H9 (cell line): ENCODE measurements around the gene OLIG3. TPM values are rescaled to one million over a fixed set of nuclear protein-coding genes. Genes with fewer than 3 reads are reported as not detected.

ENCODE experiments used
- DNase-seq: peaks from one replicate; pipeline ENCODE4 v3.0.0-alpha.2; 2017
- H2AFZ ChIP-seq: one replicate; pipeline ENCODE4 v1.6.1; 2013; ENCODE audit warnings: mild to moderate bottlenecking, low read length, control low read depth, moderate library complexity
- H2AK5ac ChIP-seq: 2 replicates; pipeline ENCODE4 v1.6.1; 2013; ENCODE audit warnings: low read length, control low read depth, mixed read lengths; ENCODE audit not compliant: insufficient read length
- H2BK120ac ChIP-seq: one replicate; pipeline ENCODE4 v1.6.1; 2013; ENCODE audit warnings: low read depth, mild to moderate bottlenecking, low read length, control low read depth, inconsistent platforms; ENCODE audit not compliant: poor library complexity, severe bottlenecking
- H2BK12ac ChIP-seq: 2 replicates; pipeline ENCODE4 v1.6.1; 2013; ENCODE audit warnings: low read length, control low read depth, mixed read lengths, low read depth; ENCODE audit not compliant: insufficient read length
- H2BK15ac ChIP-seq: 2 replicates; pipeline ENCODE4 v1.6.1; 2013; ENCODE audit warnings: low read depth, low read length, control low read depth
- H2BK20ac ChIP-seq: one replicate; pipeline ENCODE4 v1.6.1; 2013; ENCODE audit warnings: low read depth, mild to moderate bottlenecking, low read length, control low read depth, inconsistent platforms; ENCODE audit not compliant: poor library complexity, severe bottlenecking
- H2BK5ac ChIP-seq: 2 replicates; pipeline ENCODE4 v1.6.1; 2013; ENCODE audit warnings: low read length, control low read depth, mixed read lengths; ENCODE audit not compliant: insufficient read length
- H3K14ac ChIP-seq: 2 replicates; pipeline ENCODE4 v1.6.1; 2013; ENCODE audit warnings: low read length, control low read depth; ENCODE audit not compliant: insufficient read depth
- H3K18ac ChIP-seq: 2 replicates; pipeline ENCODE4 v1.6.1; 2013; ENCODE audit warnings: low read depth, mild to moderate bottlenecking, mixed read lengths, low read length, control low read depth; ENCODE audit not compliant: insufficient read length
- H3K23ac ChIP-seq: 2 replicates; pipeline ENCODE4 v1.6.1; 2013; ENCODE audit warnings: low read length, control low read depth, mixed read lengths, low read depth; ENCODE audit not compliant: insufficient read length
- H3K23me2 ChIP-seq: 2 replicates; pipeline ENCODE4 v1.6.1; 2013; ENCODE audit warnings: low read depth, mild to moderate bottlenecking, mixed read lengths, low read length, control low read depth; ENCODE audit not compliant: insufficient read length, poor library complexity, severe bottlenecking
- H3K27ac ChIP-seq: 2 replicates; pipeline ENCODE4 v1.5.1; 2013; ENCODE audit warnings: low read length, control low read depth, mixed read lengths, low read depth; ENCODE audit not compliant: insufficient read length
- H3K27me3 ChIP-seq: 2 replicates; pipeline ENCODE4 v1.6.1; 2013; ENCODE audit warnings: low read length, control low read depth, inconsistent platforms; ENCODE audit not compliant: insufficient read depth
- H3K4ac ChIP-seq: 2 replicates; pipeline ENCODE4 v1.6.1; 2013; ENCODE audit warnings: low read depth, mild to moderate bottlenecking, control low read depth, inconsistent platforms, low read length, moderate library complexity
- H3K4me1 ChIP-seq: 2 replicates; pipeline ENCODE4 v1.6.1; 2013; ENCODE audit warnings: low read length, control low read depth, inconsistent platforms; ENCODE audit not compliant: insufficient read depth
- H3K4me2 ChIP-seq: 2 replicates; pipeline ENCODE4 v1.6.1; 2013; ENCODE audit warnings: low read length, control low read depth, mixed read lengths; ENCODE audit not compliant: insufficient read length, insufficient read depth
- H3K56ac ChIP-seq: 2 replicates; pipeline ENCODE4 v1.6.1; 2013; ENCODE audit warnings: low read depth, mild to moderate bottlenecking, mixed read lengths, low read length, control low read depth; ENCODE audit not compliant: insufficient read length
- H3K79me1 ChIP-seq: 2 replicates; pipeline ENCODE4 v1.6.1; 2013; ENCODE audit warnings: low read depth, mild to moderate bottlenecking, moderate library complexity, low read length, control low read depth, inconsistent platforms; ENCODE audit not compliant: insufficient read depth, poor library complexity, severe bottlenecking
- H3K79me2 ChIP-seq: 2 replicates; pipeline ENCODE4 v1.6.1; 2013; ENCODE audit warnings: low read length, control low read depth, inconsistent platforms; ENCODE audit not compliant: insufficient read depth
- H3K9ac ChIP-seq: 2 replicates; pipeline ENCODE4 v1.6.1; 2013; ENCODE audit warnings: low read length, control low read depth, mixed read lengths; ENCODE audit not compliant: insufficient read length; ENCODE audit errors: extremely low read depth
- H3K9me3 ChIP-seq: one replicate; pipeline ENCODE4 v1.6.1; 2013; ENCODE audit warnings: low read depth, low read length, inconsistent platforms; ENCODE audit not compliant: control insufficient read depth
- H3T11ph ChIP-seq: one replicate; pipeline ENCODE4 v1.6.1; 2013; ENCODE audit warnings: mild to moderate bottlenecking, low read length, control low read depth, inconsistent platforms
- H4K20me1 ChIP-seq: one replicate; pipeline ENCODE4 v1.6.1; 2013; ENCODE audit not compliant: control insufficient read depth, insufficient read length, insufficient read depth
- H4K5ac ChIP-seq: 2 replicates; pipeline ENCODE4 v1.6.1; 2013; ENCODE audit warnings: low read depth, mild to moderate bottlenecking, mixed read lengths, low read length, control low read depth; ENCODE audit not compliant: insufficient read length
- H4K8ac ChIP-seq: replicated peaks from 2 replicates; pipeline ENCODE4 v1.6.1; 2013; ENCODE audit warnings: low read length, control low read depth, mixed read lengths, low read depth; ENCODE audit not compliant: insufficient read length
- H4K91ac ChIP-seq: 2 replicates; pipeline ENCODE4 v1.6.1; 2013; ENCODE audit warnings: low read depth, mild to moderate bottlenecking, moderate library complexity, mixed read lengths, low read length, control low read depth; ENCODE audit not compliant: insufficient read length
- H3K27ac Mint-ChIP-seq, 3 experiments: 2 replicates in 2 of 3; 3 replicates in 1 of 3; pipeline ENCODE4 v1.8.0; 2020 to 2021; ENCODE audit warnings: mixed read lengths in 3 of 3, mild to moderate bottlenecking in 1 of 3, moderate library complexity in 1 of 3
- H3K27me3 Mint-ChIP-seq: 2 replicates; pipeline ENCODE4 v1.8.0; 2021; ENCODE audit warnings: low read depth, mild to moderate bottlenecking, moderate library complexity, mixed read lengths
- H3K36me3 Mint-ChIP-seq, 3 experiments: 2 replicates in 2 of 3; 3 replicates in 1 of 3; pipeline ENCODE4 v1.8.0; 2020 to 2021; ENCODE audit warnings: low read depth in 3 of 3, mixed read lengths in 3 of 3; ENCODE audit not compliant: insufficient read depth in 1 of 3
- H3K4me1 Mint-ChIP-seq, 2 experiments: 2 replicates each; pipeline ENCODE4 v1.8.0; 2020; ENCODE audit warnings: mixed read lengths in 2 of 2
- H3K4me3 Mint-ChIP-seq, 2 experiments: 2 replicates in 1 of 2; 3 replicates in 1 of 2; pipeline ENCODE4 v1.8.0; 2020 to 2021; ENCODE audit warnings: mild to moderate bottlenecking in 2 of 2, mixed read lengths in 2 of 2, moderate library complexity in 1 of 2
- H3K9me3 Mint-ChIP-seq, 2 experiments: 2 replicates in 1 of 2; 3 replicates in 1 of 2; pipeline ENCODE4 v1.8.0; 2020; ENCODE audit warnings: mild to moderate bottlenecking in 2 of 2, mixed read lengths in 2 of 2, moderate library complexity in 1 of 2
- CTCF ChIP-seq: fragments of 200-600 bp; sonication (generic); conservative IDR thresholded peaks from 3 replicates; pipeline ENCODE4 v1.8.0; 2021; ENCODE audit warnings: antibody characterized with exemption, mild to moderate bottlenecking
- WGBS: extraction: QIAGEN DNeasy Blood & Tissue Kit; methylation state at CpG from one replicate; pipeline ENCODE4 v1.1.7; 2013; ENCODE audit warnings: missing lambda C conversion rate, low lambda C conversion rate, mixed read lengths; ENCODE audit not compliant: insufficient read length; ENCODE audit errors: extremely low coverage; 5-methylcytosine and 5-hydroxymethylcytosine counted together
- total RNA-seq: library from RNA; stranded (reverse); gene quantifications from 2 replicates; pipeline ENCODE4 v1.2.1, GENCODE V29; 2021

OLIG3 gene
- total RNA-seq, 1 experiment from 2014 or later, result 0.22 TPM

GRCh38 chr6:137487181-137487868, 6.9 kb downstream of the OLIG3 start:
- H3K27me3 ChIP-seq, result peaks cover 56% of the 10 kb centered on the region

More at GRCh38 chr6:137487181-137487868, 6.9 kb downstream of the OLIG3 start:
- Histone ChIP-seq H4K5ac (no peak overlapping the region), H3K4ac (no peak overlapping the region), H4K91ac (no peak overlapping the region), H3K56ac (no peak overlapping the region), H3K4me2 (peak overlapping the region; percentile 77), H3K18ac (no peak overlapping the region), H2BK120ac (no peak overlapping the region), H4K8ac (no peak overlapping the region), H3K9me3 (no peaks in the 10 kb centered on the region), H3K9ac (no peak overlapping the region), H3K14ac (no peak overlapping the region), H4K20me1 (no peaks in the 10 kb centered on the region), H3K23ac (no peak overlapping the region), H3K27ac (no peak overlapping the region), H2BK5ac (no peak overlapping the region), H3K79me1 (no peaks in the 10 kb centered on the region), H2AK5ac (no peak overlapping the region), H3T11ph (no peak overlapping the region), H2BK15ac (no peak overlapping the region), H3K23me2 (peaks cover 18% of the 10 kb centered on the region), H3K4me1 (no peaks in the 10 kb centered on the region; the same call in 1 of the 2 replicates), H2BK20ac (no peak overlapping the region), H3K79me2 (no peaks in the 10 kb centered on the region), H2BK12ac (no peak overlapping the region), H2AFZ (no peak overlapping the region)
- Mint-ChIP-seq H3K4me1 (peaks cover 47 to 55% of the 10 kb centered on the region in 2 experiments), H3K4me3 (peak overlapping the region; percentile 20 to 87; a peak in 4 of 5 replicates), H3K27me3 (peaks cover 100% of the 10 kb centered on the region), H3K27ac (no peak overlapping the region), H3K9me3 (no peaks in the 10 kb centered on the region; a peak in 2 of 5 replicates), H3K36me3 (no peaks in the 10 kb centered on the region; a peak in 1 of 7 replicates)
- no CpG with 5 or more reads among the region's 22 CpGs for WGBS
- TF ChIP-seq CTCF, result no peak
- no peak for DNase-seq
